Measurements from ENCODE around the gene OSBPL8. TPM values are rescaled to one million over a fixed set of nuclear protein-coding genes. Genes with fewer than 3 reads are reported as not detected.

OSBPL8 gene
- total and polyA plus RNA-seq, 9 of the 15 experiments (the other 6 are each of a cell fraction or from before 2014, with no cell fraction given) = 17.4 to 82.7 (median 42.8) TPM

DNA sequence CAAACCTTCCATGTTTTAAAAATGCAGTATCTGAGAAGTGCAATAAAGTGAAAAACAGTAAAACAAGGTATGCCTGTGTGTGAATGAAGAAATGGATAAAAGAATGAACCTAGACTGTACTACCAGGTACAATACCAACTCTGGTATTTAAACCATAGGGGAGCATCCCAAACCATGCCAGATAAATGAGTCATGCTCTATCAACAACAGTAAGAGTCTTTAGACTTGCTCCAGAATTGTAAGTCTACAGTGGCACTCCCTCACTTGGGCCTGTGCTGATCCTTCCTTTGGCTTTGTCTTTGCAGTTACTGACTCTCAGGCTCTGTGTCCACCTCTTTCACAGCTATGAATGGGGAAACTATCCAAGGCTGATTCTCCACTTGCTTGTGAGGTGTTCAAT, 249.5 kb downstream of the OSBPL8 start (continued):
- TF ChIP-seq NCOA2 (IDR thresholded peaks at IDR 0.05; ENCODE audit: partially characterized antibody in 2 of 2) (no peak), MBD1 (CRISPR knock-in tag; IDR thresholded peaks at IDR 0.05) (no peak), ZBTB7A (IDR thresholded peaks at IDR 0.05; ENCODE audit: borderline replicate concordance, control insufficient read depth, low read depth, low read length) (no peak), CTBP1 (IDR thresholded peaks at IDR 0.05; ENCODE audit: borderline replicate concordance) (no peak), ZNF644 (tag; IDR thresholded peaks at IDR 0.05; ENCODE audit: low read depth) (no peak), ETS2 (tag; IDR thresholded peaks at IDR 0.05; ENCODE audit: borderline replicate concordance, poor library complexity, severe bottlenecking) (no peak)

GRCh38 chr12:76308866-76309265, 250.7 kb downstream of the OSBPL8 start:
- WGBS (ENCODE audit: insufficient coverage, low coverage, missing lambda C conversion rate) = 11% methylated on average over 3 of the region's 3 CpGs
- H3K27me3 ChIP-seq (ENCODE audit: control insufficient read depth in 2 of 2, insufficient read depth in 2 of 2, low read length in 2 of 2) = no peaks in the 10 kb centered on the region
- DNase-seq (ENCODE audit: extremely low read depth in 1 of 4, low spot score in 3 of 4) (no peak), FAIRE-seq (no peak), ATAC-seq (no peak)
- peaks cover 0 to 9% of the 10 kb centered on the region in 2 experiments; a peak in 1 of 5 replicates for H3K4me1 ChIP-seq (replicated peaks in 1 of 2; ENCODE audit: control insufficient read depth in 2 of 2, insufficient read depth in 2 of 2, low read length in 2 of 2)
- no TSS peak for BruUV-seq (replicated peaks)
- in situ Hi-C loops (cut with MboI) (no loop called here), intact Hi-C loops (cut with micrococcal nuclease) (loop anchor here (5.0 kb wide), 1 partner anchor 38 kb away; the partner anchor contains the start of gene BBS10)
- ChIA-PET CTCF (ENCODE audit: low intra/inter-chr PET ratio) (no interaction called here), POLR2A (no interaction called here)
- H3K9me1 ChIP-seq (ENCODE audit: control insufficient read depth, insufficient read depth, low read length) = no peaks in the 10 kb centered on the region
- H3K4me2 ChIP-seq (ENCODE audit: insufficient read depth, low read length) = no peak overlapping the region
- no peak overlapping the region for H3K4me3 ChIP-seq
- no peak overlapping the region for H3K27ac ChIP-seq (ENCODE audit: extremely low read depth, low read depth, low read length)
- H3K9ac ChIP-seq (ENCODE audit: insufficient read depth in 1 of 2, low read depth in 2 of 2, low read length in 2 of 2) = no peak overlapping the region
- H2AFZ ChIP-seq (ENCODE audit: low read depth, low read length) = no peak overlapping the region
- no peaks in the 10 kb centered on the region for H3K79me2 ChIP-seq (ENCODE audit: control insufficient read depth, insufficient read depth, low read length)
- H3K36me3 ChIP-seq (ENCODE audit: control insufficient read depth, insufficient read depth, low read length) = no peaks in the 10 kb centered on the region
- no peaks in the 10 kb centered on the region for H4K20me1 ChIP-seq (replicated peaks; ENCODE audit: control insufficient read depth, insufficient read depth, low read length)
- H3K9me3 ChIP-seq (replicated peaks; ENCODE audit: control insufficient read depth, insufficient read depth, low read depth, low read length) = no peaks in the 10 kb centered on the region
- TF ChIP-seq NCOA1 (IDR thresholded peaks at IDR 0.05; ENCODE audit: low read depth) (no peak), MCM3 (IDR thresholded peaks at IDR 0.05) (no peak), NRF1 (conservative IDR thresholded peaks at IDR 0.05 in 1 of 2, IDR thresholded peaks at IDR 0.05 in 1 of 2) (no peak), ZNF347 (CRISPR knock-in tag; IDR thresholded peaks at IDR 0.05; ENCODE audit: low read depth) (no peak), BACH1 (tag; IDR thresholded peaks at IDR 0.05) (no peak), SNAPC5 (CRISPR knock-in tag; IDR thresholded peaks at IDR 0.05) (no peak), DIDO1 (tag; IDR thresholded peaks at IDR 0.05; ENCODE audit: low read depth) (no peak), HOXB6 (CRISPR knock-in tag; IDR thresholded peaks at IDR 0.05; ENCODE audit: borderline replicate concordance) (no peak), ZNF586 (CRISPR knock-in tag; conservative IDR thresholded peaks at IDR 0.05) (no peak), ZNF449 (CRISPR knock-in tag; IDR thresholded peaks at IDR 0.05) (no peak)
